GM23338 (cell line): ENCODE measurements around the gene NPFF. TPM values are rescaled to one million over a fixed set of nuclear protein-coding genes. Genes with fewer than 3 reads are reported as not detected.

ENCODE experiments used
- ATAC-seq: fragments of 200-7000 bp; cut with Tn5 transposase; 3 replicates; pipeline ENCODE4 v1.9.1; 2020
- DNase-seq: peaks from one replicate; pipeline ENCODE4 v3.0.0-alpha.2; 2015; ENCODE audit warnings: low spot score
- H2AFZ ChIP-seq: fragments of 200-600 bp; sonication (generic); 2 replicates; pipeline ENCODE4 v1.8.0; 2016; ENCODE audit warnings: antibody characterized with exemption, mild to moderate bottlenecking, moderate library complexity
- H3F3A ChIP-seq: fragments of 200-600 bp; sonication (generic); replicated peaks from 2 replicates; pipeline ENCODE4 v1.8.0; 2017; ENCODE audit warnings: antibody characterized with exemption, mixed run types, low read depth
- H3K27ac ChIP-seq: fragments of 200-600 bp; sonication (generic); 2 replicates; pipeline ENCODE4 v1.6.1; 2016; ENCODE audit warnings: low read depth
- H3K27me3 ChIP-seq: fragments of 200-600 bp; sonication (generic); 2 replicates; pipeline ENCODE4 v1.8.0; 2016; ENCODE audit warnings: mild to moderate bottlenecking, mixed run types, moderate library complexity; ENCODE audit not compliant: insufficient read depth
- H3K36me3 ChIP-seq: fragments of 200-600 bp; sonication (generic); 2 replicates; pipeline ENCODE4 v1.8.0; 2016; ENCODE audit warnings: mild to moderate bottlenecking; ENCODE audit not compliant: insufficient read depth
- H3K4me1 ChIP-seq: fragments of 200-600 bp; sonication (generic); 2 replicates; pipeline ENCODE4 v1.8.0; 2016; ENCODE audit warnings: mild to moderate bottlenecking, moderate library complexity; ENCODE audit not compliant: insufficient read depth
- H3K4me2 ChIP-seq: fragments of 200-600 bp; sonication (generic); 2 replicates; pipeline ENCODE4 v1.7.1; 2017; ENCODE audit warnings: mixed run types
- H3K4me3 ChIP-seq: fragments of 200-600 bp; sonication (generic); 2 replicates; pipeline ENCODE4 v1.6.1; 2016; ENCODE audit warnings: mixed run types
- H3K79me2 ChIP-seq: fragments of 200-600 bp; sonication (generic); replicated peaks from 2 replicates; pipeline ENCODE4 v1.8.0; 2017; ENCODE audit warnings: mild to moderate bottlenecking; ENCODE audit not compliant: insufficient read depth
- H3K9me2 ChIP-seq: fragments of 200-600 bp; sonication (generic); 2 replicates; pipeline ENCODE4 v1.8.0; 2017; ENCODE audit not compliant: insufficient read depth
- H4K20me1 ChIP-seq: fragments of 200-600 bp; sonication (generic); replicated peaks from 2 replicates; pipeline ENCODE4 v1.8.0; 2017; ENCODE audit warnings: mild to moderate bottlenecking; ENCODE audit not compliant: insufficient read depth
- H3K27ac Mint-ChIP-seq: 2 replicates; pipeline ENCODE4 v1.8.0; 2020; ENCODE audit warnings: inconsistent platforms, mild to moderate bottlenecking, moderate library complexity, mixed read lengths
- H3K27me3 Mint-ChIP-seq: 3 replicates; pipeline ENCODE4 v1.8.0; 2022; ENCODE audit warnings: low read depth, mild to moderate bottlenecking, moderate library complexity, mixed read lengths, inconsistent platforms; ENCODE audit not compliant: insufficient read depth, poor library complexity
- H3K36me3 Mint-ChIP-seq: 3 replicates; pipeline ENCODE4 v1.8.0; 2021; ENCODE audit warnings: low read depth, mild to moderate bottlenecking, inconsistent platforms, moderate library complexity, mixed read lengths
- H3K4me1 Mint-ChIP-seq: 3 replicates; pipeline ENCODE4 v1.8.0; 2020; ENCODE audit warnings: mild to moderate bottlenecking, inconsistent platforms, mixed read lengths
- H3K4me3 Mint-ChIP-seq: 3 replicates; pipeline ENCODE4 v1.8.0; 2021; ENCODE audit warnings: moderate library complexity, mild to moderate bottlenecking, inconsistent platforms, mixed read lengths
- H3K9me3 Mint-ChIP-seq: 3 replicates; pipeline ENCODE4 v1.8.0; 2020; ENCODE audit warnings: moderate library complexity, mild to moderate bottlenecking, inconsistent platforms, mixed read lengths
- CREB1 ChIP-seq: fragments of 250-450 bp; sonication (Bioruptor Pico); IDR thresholded peaks from 2 replicates; pipeline ENCODE4 v1.5.0; 2020; ENCODE audit warnings: low read depth, mild to moderate bottlenecking, moderate library complexity
- EZH2 ChIP-seq: fragments of 200-600 bp; sonication (generic); IDR thresholded peaks from one replicate; pipeline ENCODE4 v1.8.0; 2017; ENCODE audit warnings: antibody characterized with exemption, mild to moderate bottlenecking, low read depth; ENCODE audit not compliant: unreplicated experiment
- EZH2phosphoT487 ChIP-seq: fragments of 200-600 bp; sonication (generic); IDR thresholded peaks from one replicate; pipeline ENCODE4 v1.8.1; 2018; ENCODE audit warnings: antibody characterized with exemption; ENCODE audit not compliant: unreplicated experiment
- JUNB ChIP-seq: IDR thresholded peaks from one replicate; pipeline ENCODE4 v1.6.1; 2016; ENCODE audit warnings: antibody characterized with exemption; ENCODE audit not compliant: unreplicated experiment
- NANOG ChIP-seq: IDR thresholded peaks from 2 replicates; pipeline ENCODE4 v1.6.1; 2016; ENCODE audit warnings: antibody characterized with exemption, borderline replicate concordance
- POLR2AphosphoS5 ChIP-seq: IDR thresholded peaks from 2 replicates; pipeline ENCODE4 v1.6.1; 2016; ENCODE audit warnings: antibody characterized with exemption, low read depth
- STAT1 ChIP-seq: IDR thresholded peaks from one replicate; pipeline ENCODE4 v1.6.1; 2016; ENCODE audit warnings: antibody characterized with exemption; ENCODE audit not compliant: unreplicated experiment
- ZNF114 ChIP-seq: fragments of 250-450 bp; sonication (Bioruptor Pico); IDR thresholded peaks from 2 replicates; pipeline ENCODE4 v1.5.0; 2020; ENCODE audit warnings: mild to moderate bottlenecking, moderate library complexity
- ZNF331 ChIP-seq: fragments of 250-450 bp; sonication (Bioruptor Pico); IDR thresholded peaks from 2 replicates; pipeline ENCODE4 v1.5.0; 2020; ENCODE audit warnings: low read depth, mild to moderate bottlenecking, moderate library complexity
- polyA plus RNA-seq: library from polyadenylated mRNA; unstranded; fragments of >200 nt; fragmentation: Nextera tagmentation; extraction: Ambion mirVana; gene quantifications from 2 replicates; pipeline ENCODE4 v1.2.1, GENCODE V29; 2016
- total RNA-seq: library from RNA; depleted of rRNA; stranded (reverse); fragments of >200 nt; shearing (Covaris generic); gene quantifications from 2 replicates; pipeline ENCODE4 v1.2.3, GENCODE V29; 2014
- TF ChIP-seq, protein P1 (sequence below): fragments of 250-450 bp; sonication (Bioruptor Pico); IDR thresholded peaks from 2 replicates; pipeline ENCODE4 v1.5.0; 2020; ENCODE audit warnings: mild to moderate bottlenecking, moderate library complexity
- TF ChIP-seq, protein P2 (sequence below): IDR thresholded peaks from one replicate; pipeline ENCODE4 v1.6.1; 2018; ENCODE audit warnings: antibody characterized with exemption; ENCODE audit not compliant: unreplicated experiment
- TF ChIP-seq, protein P3 (sequence below), 2 experiments: fragments of 200-600 bp in 1 of 2; sonication (generic) in 1 of 2; conservative IDR thresholded peaks; 2 replicates each; pipeline versions ENCODE4 v1.5.1 to v1.6.1; 2016 to 2017; ENCODE audit warnings: antibody characterized with exemption in 2 of 2, low read depth in 2 of 2, mild to moderate bottlenecking in 2 of 2, moderate library complexity in 1 of 2
- TF ChIP-seq, protein P4 (sequence below): IDR thresholded peaks from 2 replicates; pipeline ENCODE4 v1.6.1; 2016; ENCODE audit warnings: antibody characterized with exemption

NPFF gene
- total and polyA plus RNA-seq, 2 experiments from 2014 or later = 0.69 to 0.71 TPM

DNA sequence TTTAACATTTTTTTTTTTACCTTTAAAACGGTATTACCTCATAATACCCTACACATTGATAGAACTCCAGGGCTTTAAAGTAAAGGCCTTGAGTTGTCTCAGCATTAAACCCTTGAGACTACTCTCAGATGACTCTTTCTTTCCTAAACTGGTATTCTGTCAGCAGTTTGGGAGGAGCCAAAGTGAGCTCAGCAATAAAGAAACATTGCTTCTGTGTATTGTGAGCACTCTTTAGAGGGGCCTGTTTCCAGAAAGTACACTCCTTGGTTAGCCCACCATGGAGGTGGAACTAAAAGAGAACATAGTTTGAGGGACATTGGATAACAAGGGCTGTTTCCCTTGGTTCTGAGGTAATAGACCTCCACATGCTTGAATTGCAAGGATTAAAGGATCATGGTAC lies 28.4 kb downstream of the NPFF start:
- ATAC-seq = no peak
- peaks cover 91% of the 10 kb centered on the region for H3K36me3 Mint-ChIP-seq

More for the DNA sequence above, 28.4 kb downstream of the NPFF start:
- H4K20me1 ChIP-seq = peaks cover 62% of the 10 kb centered on the region
- H3K4me1 Mint-ChIP-seq = peaks cover 52% of the 10 kb centered on the region
- peaks cover 57% of the 10 kb centered on the region for H3K36me3 ChIP-seq
- peaks cover 29% of the 10 kb centered on the region for H3K4me1 ChIP-seq
- no peak for DNase-seq
- H3K79me2 ChIP-seq = peaks cover 24% of the 10 kb centered on the region
- no peak overlapping the region for H3K4me2 ChIP-seq
- peaks cover 57% of the 10 kb centered on the region for H3F3A ChIP-seq
- H3K27me3 Mint-ChIP-seq = peaks cover 26% of the 10 kb centered on the region
- H3K9me3 Mint-ChIP-seq = no peaks in the 10 kb centered on the region
- peak overlapping the region; percentile 71 for H3K27ac ChIP-seq
- H3K4me3 ChIP-seq = no peak overlapping the region
- no peaks in the 10 kb centered on the region for H3K9me2 ChIP-seq
- TF ChIP-seq CREB1 (CRISPR knock-in tag) (no peak), ZNF331 (CRISPR knock-in tag) (no peak), EZH2 (no peak), ZNF114 (CRISPR knock-in tag) (no peak), STAT1 (no peak), NANOG (no peak), EZH2phosphoT487 (no peak), JUNB (no peak), POLR2AphosphoS5 (no peak)
- TF ChIP-seq, protein P1, sequence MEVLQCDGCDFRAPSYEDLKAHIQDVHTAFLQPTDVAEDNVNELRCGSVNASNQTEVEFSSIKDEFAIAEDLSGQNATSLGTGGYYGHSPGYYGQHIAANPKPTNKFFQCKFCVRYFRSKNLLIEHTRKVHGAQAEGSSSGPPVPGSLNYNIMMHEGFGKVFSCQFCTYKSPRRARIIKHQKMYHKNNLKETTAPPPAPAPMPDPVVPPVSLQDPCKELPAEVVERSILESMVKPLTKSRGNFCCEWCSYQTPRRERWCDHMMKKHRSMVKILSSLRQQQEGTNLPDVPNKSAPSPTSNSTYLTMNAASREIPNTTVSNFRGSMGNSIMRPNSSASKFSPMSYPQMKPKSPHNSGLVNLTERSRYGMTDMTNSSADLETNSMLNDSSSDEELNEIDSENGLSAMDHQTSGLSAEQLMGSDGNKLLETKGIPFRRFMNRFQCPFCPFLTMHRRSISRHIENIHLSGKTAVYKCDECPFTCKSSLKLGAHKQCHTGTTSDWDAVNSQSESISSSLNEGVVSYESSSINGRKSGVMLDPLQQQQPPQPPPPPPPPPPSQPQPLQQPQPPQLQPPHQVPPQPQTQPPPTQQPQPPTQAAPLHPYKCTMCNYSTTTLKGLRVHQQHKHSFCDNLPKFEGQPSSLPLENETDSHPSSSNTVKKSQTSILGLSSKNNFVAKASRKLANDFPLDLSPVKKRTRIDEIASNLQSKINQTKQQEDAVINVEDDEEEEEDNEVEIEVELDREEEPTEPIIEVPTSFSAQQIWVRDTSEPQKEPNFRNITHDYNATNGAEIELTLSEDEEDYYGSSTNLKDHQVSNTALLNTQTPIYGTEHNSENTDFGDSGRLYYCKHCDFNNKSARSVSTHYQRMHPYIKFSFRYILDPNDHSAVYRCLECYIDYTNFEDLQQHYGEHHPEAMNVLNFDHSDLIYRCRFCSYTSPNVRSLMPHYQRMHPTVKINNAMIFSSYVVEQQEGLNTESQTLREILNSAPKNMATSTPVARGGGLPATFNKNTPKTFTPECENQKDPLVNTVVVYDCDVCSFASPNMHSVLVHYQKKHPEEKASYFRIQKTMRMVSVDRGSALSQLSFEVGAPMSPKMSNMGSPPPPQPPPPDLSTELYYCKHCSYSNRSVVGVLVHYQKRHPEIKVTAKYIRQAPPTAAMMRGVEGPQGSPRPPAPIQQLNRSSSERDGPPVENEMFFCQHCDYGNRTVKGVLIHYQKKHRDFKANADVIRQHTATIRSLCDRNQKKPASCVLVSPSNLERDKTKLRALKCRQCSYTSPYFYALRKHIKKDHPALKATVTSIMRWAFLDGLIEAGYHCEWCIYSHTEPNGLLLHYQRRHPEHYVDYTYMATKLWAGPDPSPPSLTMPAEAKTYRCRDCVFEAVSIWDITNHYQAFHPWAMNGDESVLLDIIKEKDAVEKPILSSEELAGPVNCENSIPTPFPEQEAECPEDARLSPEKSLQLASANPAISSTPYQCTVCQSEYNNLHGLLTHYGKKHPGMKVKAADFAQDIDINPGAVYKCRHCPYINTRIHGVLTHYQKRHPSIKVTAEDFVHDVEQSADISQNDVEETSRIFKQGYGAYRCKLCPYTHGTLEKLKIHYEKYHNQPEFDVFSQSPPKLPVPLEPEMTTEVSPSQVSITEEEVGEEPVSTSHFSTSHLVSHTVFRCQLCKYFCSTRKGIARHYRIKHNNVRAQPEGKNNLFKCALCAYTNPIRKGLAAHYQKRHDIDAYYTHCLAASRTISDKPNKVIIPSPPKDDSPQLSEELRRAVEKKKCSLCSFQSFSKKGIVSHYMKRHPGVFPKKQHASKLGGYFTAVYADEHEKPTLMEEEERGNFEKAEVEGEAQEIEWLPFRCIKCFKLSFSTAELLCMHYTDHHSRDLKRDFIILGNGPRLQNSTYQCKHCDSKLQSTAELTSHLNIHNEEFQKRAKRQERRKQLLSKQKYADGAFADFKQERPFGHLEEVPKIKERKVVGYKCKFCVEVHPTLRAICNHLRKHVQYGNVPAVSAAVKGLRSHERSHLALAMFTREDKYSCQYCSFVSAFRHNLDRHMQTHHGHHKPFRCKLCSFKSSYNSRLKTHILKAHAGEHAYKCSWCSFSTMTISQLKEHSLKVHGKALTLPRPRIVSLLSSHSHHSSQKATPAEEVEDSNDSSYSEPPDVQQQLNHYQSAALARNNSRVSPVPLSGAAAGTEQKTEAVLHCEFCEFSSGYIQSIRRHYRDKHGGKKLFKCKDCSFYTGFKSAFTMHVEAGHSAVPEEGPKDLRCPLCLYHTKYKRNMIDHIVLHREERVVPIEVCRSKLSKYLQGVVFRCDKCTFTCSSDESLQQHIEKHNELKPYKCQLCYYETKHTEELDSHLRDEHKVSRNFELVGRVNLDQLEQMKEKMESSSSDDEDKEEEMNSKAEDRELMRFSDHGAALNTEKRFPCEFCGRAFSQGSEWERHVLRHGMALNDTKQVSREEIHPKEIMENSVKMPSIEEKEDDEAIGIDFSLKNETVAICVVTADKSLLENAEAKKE (CRISPR knock-in tag) = no peak
- TF ChIP-seq, protein P2, sequence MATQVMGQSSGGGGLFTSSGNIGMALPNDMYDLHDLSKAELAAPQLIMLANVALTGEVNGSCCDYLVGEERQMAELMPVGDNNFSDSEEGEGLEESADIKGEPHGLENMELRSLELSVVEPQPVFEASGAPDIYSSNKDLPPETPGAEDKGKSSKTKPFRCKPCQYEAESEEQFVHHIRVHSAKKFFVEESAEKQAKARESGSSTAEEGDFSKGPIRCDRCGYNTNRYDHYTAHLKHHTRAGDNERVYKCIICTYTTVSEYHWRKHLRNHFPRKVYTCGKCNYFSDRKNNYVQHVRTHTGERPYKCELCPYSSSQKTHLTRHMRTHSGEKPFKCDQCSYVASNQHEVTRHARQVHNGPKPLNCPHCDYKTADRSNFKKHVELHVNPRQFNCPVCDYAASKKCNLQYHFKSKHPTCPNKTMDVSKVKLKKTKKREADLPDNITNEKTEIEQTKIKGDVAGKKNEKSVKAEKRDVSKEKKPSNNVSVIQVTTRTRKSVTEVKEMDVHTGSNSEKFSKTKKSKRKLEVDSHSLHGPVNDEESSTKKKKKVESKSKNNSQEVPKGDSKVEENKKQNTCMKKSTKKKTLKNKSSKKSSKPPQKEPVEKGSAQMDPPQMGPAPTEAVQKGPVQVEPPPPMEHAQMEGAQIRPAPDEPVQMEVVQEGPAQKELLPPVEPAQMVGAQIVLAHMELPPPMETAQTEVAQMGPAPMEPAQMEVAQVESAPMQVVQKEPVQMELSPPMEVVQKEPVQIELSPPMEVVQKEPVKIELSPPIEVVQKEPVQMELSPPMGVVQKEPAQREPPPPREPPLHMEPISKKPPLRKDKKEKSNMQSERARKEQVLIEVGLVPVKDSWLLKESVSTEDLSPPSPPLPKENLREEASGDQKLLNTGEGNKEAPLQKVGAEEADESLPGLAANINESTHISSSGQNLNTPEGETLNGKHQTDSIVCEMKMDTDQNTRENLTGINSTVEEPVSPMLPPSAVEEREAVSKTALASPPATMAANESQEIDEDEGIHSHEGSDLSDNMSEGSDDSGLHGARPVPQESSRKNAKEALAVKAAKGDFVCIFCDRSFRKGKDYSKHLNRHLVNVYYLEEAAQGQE = no peak
- TF ChIP-seq, protein P3, sequence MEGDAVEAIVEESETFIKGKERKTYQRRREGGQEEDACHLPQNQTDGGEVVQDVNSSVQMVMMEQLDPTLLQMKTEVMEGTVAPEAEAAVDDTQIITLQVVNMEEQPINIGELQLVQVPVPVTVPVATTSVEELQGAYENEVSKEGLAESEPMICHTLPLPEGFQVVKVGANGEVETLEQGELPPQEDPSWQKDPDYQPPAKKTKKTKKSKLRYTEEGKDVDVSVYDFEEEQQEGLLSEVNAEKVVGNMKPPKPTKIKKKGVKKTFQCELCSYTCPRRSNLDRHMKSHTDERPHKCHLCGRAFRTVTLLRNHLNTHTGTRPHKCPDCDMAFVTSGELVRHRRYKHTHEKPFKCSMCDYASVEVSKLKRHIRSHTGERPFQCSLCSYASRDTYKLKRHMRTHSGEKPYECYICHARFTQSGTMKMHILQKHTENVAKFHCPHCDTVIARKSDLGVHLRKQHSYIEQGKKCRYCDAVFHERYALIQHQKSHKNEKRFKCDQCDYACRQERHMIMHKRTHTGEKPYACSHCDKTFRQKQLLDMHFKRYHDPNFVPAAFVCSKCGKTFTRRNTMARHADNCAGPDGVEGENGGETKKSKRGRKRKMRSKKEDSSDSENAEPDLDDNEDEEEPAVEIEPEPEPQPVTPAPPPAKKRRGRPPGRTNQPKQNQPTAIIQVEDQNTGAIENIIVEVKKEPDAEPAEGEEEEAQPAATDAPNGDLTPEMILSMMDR (conservative IDR thresholded peaks at IDR 0.05; ENCODE audit: low read depth in 2 of 2) = no peak
- TF ChIP-seq, protein P4, sequence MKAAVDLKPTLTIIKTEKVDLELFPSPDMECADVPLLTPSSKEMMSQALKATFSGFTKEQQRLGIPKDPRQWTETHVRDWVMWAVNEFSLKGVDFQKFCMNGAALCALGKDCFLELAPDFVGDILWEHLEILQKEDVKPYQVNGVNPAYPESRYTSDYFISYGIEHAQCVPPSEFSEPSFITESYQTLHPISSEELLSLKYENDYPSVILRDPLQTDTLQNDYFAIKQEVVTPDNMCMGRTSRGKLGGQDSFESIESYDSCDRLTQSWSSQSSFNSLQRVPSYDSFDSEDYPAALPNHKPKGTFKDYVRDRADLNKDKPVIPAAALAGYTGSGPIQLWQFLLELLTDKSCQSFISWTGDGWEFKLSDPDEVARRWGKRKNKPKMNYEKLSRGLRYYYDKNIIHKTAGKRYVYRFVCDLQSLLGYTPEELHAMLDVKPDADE = no peak
- H3K27me3 ChIP-seq = no peaks in the 10 kb centered on the region
- H3K27ac Mint-ChIP-seq = no peak overlapping the region
- H2AFZ ChIP-seq = no peak overlapping the region
- no peak overlapping the region for H3K4me3 Mint-ChIP-seq
